Lower lobe of right lung (tissue), 2 donors: Measurements from ENCODE around the gene FGFR1OP2. TPM values are rescaled to one million over a fixed set of nuclear protein-coding genes. Genes with fewer than 3 reads are reported as not detected.

Experiments used
- ATAC-seq, 2 donors: fragments of 200-7000 bp; cut with Tn5 transposase; one replicate each; pipeline ENCODE4 v1.9.1; 2020 to 2022; ENCODE audit warnings: mild to moderate bottlenecking in 2 of 2, moderate library complexity in 2 of 2
- DNase-seq: peaks from one replicate; pipeline ENCODE4 v3.0.0-alpha.2; 2020
- H3K27ac ChIP-seq: fragments of 200-600 bp; one replicate; pipeline ENCODE4 v1.8.0; 2022
- H3K27me3 ChIP-seq: fragments of 200-600 bp; one replicate; pipeline ENCODE4 v1.8.0; 2022; ENCODE audit warnings: low read depth
- H3K36me3 ChIP-seq: fragments of 200-600 bp; one replicate; pipeline ENCODE4 v1.8.0; 2022; ENCODE audit warnings: mild to moderate bottlenecking
- H3K4me1 ChIP-seq: fragments of 200-600 bp; one replicate; pipeline ENCODE4 v1.8.0; 2022
- H3K4me3 ChIP-seq: fragments of 200-600 bp; one replicate; pipeline ENCODE4 v1.8.0; 2022; ENCODE audit warnings: mild to moderate bottlenecking
- H3K9me3 ChIP-seq: fragments of 200-600 bp; one replicate; pipeline ENCODE4 v1.8.0; 2022
- CTCF ChIP-seq: fragments of 200-600 bp; IDR thresholded peaks from one replicate; pipeline ENCODE4 v1.8.0; 2022; ENCODE audit warnings: antibody characterized with exemption, mild to moderate bottlenecking
- intact Hi-C: fragments of 100-400 bp; cut with DNase I; formaldehyde crosslinking; loops from one replicate; pipeline ENCODE4 v1.11.0; 2022
- total RNA-seq: library from RNA; stranded (reverse); fragmentation: NEBNext Ultra II Directional; extraction: Animal tissue kit (Norgen Biotek cat#: 25700); gene quantifications from one replicate; pipeline ENCODE4 v1.2.1, GENCODE V29; 2021
- donor health status: DM: no; HTN: yes; CAD: no; lungs with severe emphysema.

FGFR1OP2 gene
- total RNA-seq, 1 donor from 2014 or later: 55.2 TPM

DNA sequence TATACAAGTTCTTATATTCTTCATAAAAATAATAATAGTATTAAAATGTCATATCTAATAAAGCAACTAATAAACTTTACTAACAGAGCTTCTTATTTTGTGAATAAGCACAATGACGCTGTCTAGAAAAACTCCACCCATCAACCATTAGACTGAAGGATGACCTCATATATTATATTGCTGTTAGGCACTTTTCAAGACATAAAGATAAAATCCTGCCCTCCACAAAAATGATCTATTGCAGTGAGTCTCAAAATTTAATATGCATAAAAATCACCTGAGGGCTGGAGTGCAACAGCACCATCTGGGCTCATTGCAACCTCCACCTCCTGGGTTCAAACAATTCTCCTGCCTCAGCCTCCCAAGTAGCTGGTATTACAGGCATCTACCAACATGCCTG lies 55.8 kb downstream of the FGFR1OP2 start:
- no peaks in the 10 kb centered on the region for H3K9me3 ChIP-seq
- no peak overlapping the region for H3K4me3 ChIP-seq
- intact Hi-C loops: no loop called here
- ATAC-seq: no peak
- no peak for TF ChIP-seq CTCF
- H3K27me3 ChIP-seq: no peaks in the 10 kb centered on the region
- no peak overlapping the region for H3K27ac ChIP-seq
- DNase-seq: no peak
- no peaks in the 10 kb centered on the region for H3K4me1 ChIP-seq
- peaks cover 78% of the 10 kb centered on the region for H3K36me3 ChIP-seq

- H3K36me3 ChIP-seq: peaks cover 74% of the 10 kb centered on the region
- no peaks in the 10 kb centered on the region for H3K9me3 ChIP-seq
- no peaks in the 10 kb centered on the region for H3K27me3 ChIP-seq
- TF ChIP-seq CTCF: no peak
- no peaks in the 10 kb centered on the region for H3K4me1 ChIP-seq
- H3K27ac ChIP-seq: no peak overlapping the region
- ATAC-seq: no peak
- DNase-seq: no peak
- no peak overlapping the region for H3K4me3 ChIP-seq
- intact Hi-C loops: no loop called here
These were observed 57.4 kb downstream of the FGFR1OP2 start for GRCh38 chr12:26995706-26996105.

GRCh38 chr12:26997003-26997402 lies 58.7 kb downstream of the FGFR1OP2 start:
- intact Hi-C loops: no loop called here
- no peak overlapping the region for H3K4me3 ChIP-seq
- H3K27me3 ChIP-seq: no peaks in the 10 kb centered on the region
- H3K27ac ChIP-seq: no peak overlapping the region
- peaks cover 80% of the 10 kb centered on the region for H3K36me3 ChIP-seq
- H3K4me1 ChIP-seq: peaks cover 7% of the 10 kb centered on the region
- H3K9me3 ChIP-seq: no peaks in the 10 kb centered on the region
- no peak for TF ChIP-seq CTCF
- no peak for ATAC-seq
- DNase-seq: no peak

- intact Hi-C loops: no loop called here
- no peak for ATAC-seq
These were observed 62.7 kb downstream of the FGFR1OP2 start for GRCh38 chr12:27000961-27001360.

GRCh38 chr12:27001663-27002062 lies 63.4 kb downstream of the FGFR1OP2 start:
- no peak for TF ChIP-seq CTCF
- Histone ChIP-seq H3K4me1 (peaks cover 7% of the 10 kb centered on the region), H3K9me3 (no peaks in the 10 kb centered on the region), H3K27ac (no peak overlapping the region), H3K27me3 (no peaks in the 10 kb centered on the region), H3K4me3 (no peak overlapping the region), H3K36me3 (peaks cover 35% of the 10 kb centered on the region)
- ATAC-seq (no peak), DNase-seq (no peak)
- intact Hi-C loops: no loop called here

More at GRCh38 chr12:27000961-27001360, 62.7 kb downstream of the FGFR1OP2 start:
- Histone ChIP-seq H3K27ac (no peak overlapping the region), H3K9me3 (no peaks in the 10 kb centered on the region), H3K36me3 (peaks cover 42% of the 10 kb centered on the region), H3K4me3 (no peak overlapping the region), H3K27me3 (no peaks in the 10 kb centered on the region), H3K4me1 (peaks cover 7% of the 10 kb centered on the region)
- TF ChIP-seq CTCF: no peak
- DNase-seq: no peak

- DNase-seq: no peak
- H3K36me3 ChIP-seq: peaks cover 32% of the 10 kb centered on the region
- H3K4me1 ChIP-seq: peaks cover 7% of the 10 kb centered on the region
- no peak overlapping the region for H3K27ac ChIP-seq
- no peak for TF ChIP-seq CTCF
- ATAC-seq: no peak
- intact Hi-C loops: no loop called here
- no peak overlapping the region for H3K4me3 ChIP-seq
- H3K27me3 ChIP-seq: no peaks in the 10 kb centered on the region
- H3K9me3 ChIP-seq: no peaks in the 10 kb centered on the region
These were observed 63.9 kb downstream of the FGFR1OP2 start for GRCh38 chr12:27002141-27002540.
